SKM-1 treated with dmso at 0.1 percent for 144 hours (cell line): ENCODE data around the gene SLC9A3.

Experiments
- DNase-seq: peaks from one replicate; lab custom pipeline; 2025; ENCODE audit not compliant: unreplicated experiment; lab: John Stamatoyannopoulos, UW

The SLC9A3 gene

GRCh38 chr5:432201-432927 lies 91.9 kb downstream of the SLC9A3 start:
- no peak for DNase-seq

GRCh38 chr5:431711-432050 lies 92.6 kb downstream of the SLC9A3 start:
- DNase-seq, result no peak

- no peak for DNase-seq
These were observed 93.1 kb downstream of the SLC9A3 start for GRCh38 chr5:431001-431710.

GRCh38 chr5:430214-430925 lies 93.9 kb downstream of the SLC9A3 start:
- no peak for DNase-seq

- no peak for DNase-seq
These were observed 94.6 kb downstream of the SLC9A3 start for GRCh38 chr5:429453-430188.

- no peak for DNase-seq
These were observed 95.3 kb downstream of the SLC9A3 start for GRCh38 chr5:428754-429452.

GRCh38 chr5:428219-428618 lies 96.0 kb downstream of the SLC9A3 start:
- DNase-seq, result no peak

- no peak for DNase-seq
These were observed 96.7 kb downstream of the SLC9A3 start for GRCh38 chr5:427415-428087.

GRCh38 chr5:426392-426976 lies 97.8 kb downstream of the SLC9A3 start:
- no peak for DNase-seq

- DNase-seq, result no peak
These were observed 98.5 kb downstream of the SLC9A3 start for GRCh38 chr5:425714-426113.

GRCh38 chr5:424301-425110 lies 99.7 kb downstream of the SLC9A3 start:
- peak; percentile 38 for DNase-seq

- DNase-seq, result no peak
These were observed 100.5 kb downstream of the SLC9A3 start for GRCh38 chr5:423626-424261.

- no peak for DNase-seq
These were observed 101.0 kb downstream of the SLC9A3 start for GRCh38 chr5:423233-423565.

GRCh38 chr5:422323-423232 lies 101.7 kb downstream of the SLC9A3 start:
- no peak for DNase-seq

GRCh38 chr5:421901-422300 lies 102.3 kb downstream of the SLC9A3 start:
- no peak for DNase-seq

GRCh38 chr5:421287-421880 lies 102.9 kb downstream of the SLC9A3 start:
- DNase-seq, result no peak

- DNase-seq, result no peak
These were observed 103.5 kb downstream of the SLC9A3 start for GRCh38 chr5:420632-421286.
